Neuron (in vitro differentiated cells): ENCODE measurements around the gene RTN4.
"Not testable (repeated sequence)": the region's sequence is repeated elsewhere in the genome, so short reads cannot be mapped to it uniquely, and the experiment has no call there.

ENCODE experiments used
- H2AFZ ChIP-seq: one replicate; pipeline ENCODE4 v1.6.1; 2013; ENCODE audit warnings: low read depth, mild to moderate bottlenecking, inconsistent platforms, low read length, moderate library complexity
- H3K27me3 ChIP-seq: one replicate; pipeline ENCODE4 v1.6.1; 2013; ENCODE audit warnings: low read length; ENCODE audit not compliant: insufficient read depth
- H3K36me3 ChIP-seq: one replicate; pipeline ENCODE4 v1.6.1; 2013; ENCODE audit warnings: low read length; ENCODE audit not compliant: insufficient read depth
- H3K4me1 ChIP-seq: one replicate; pipeline ENCODE4 v1.6.1; 2013; ENCODE audit warnings: low read length; ENCODE audit not compliant: insufficient read depth
- H3K4me3 ChIP-seq: 2 replicates; pipeline ENCODE4 v1.5.1; 2013; ENCODE audit warnings: mild to moderate bottlenecking, low read length, moderate library complexity
- H3K9me3 ChIP-seq: one replicate; pipeline ENCODE4 v1.6.1; 2013; ENCODE audit warnings: low read length

RTN4 gene

DNA sequence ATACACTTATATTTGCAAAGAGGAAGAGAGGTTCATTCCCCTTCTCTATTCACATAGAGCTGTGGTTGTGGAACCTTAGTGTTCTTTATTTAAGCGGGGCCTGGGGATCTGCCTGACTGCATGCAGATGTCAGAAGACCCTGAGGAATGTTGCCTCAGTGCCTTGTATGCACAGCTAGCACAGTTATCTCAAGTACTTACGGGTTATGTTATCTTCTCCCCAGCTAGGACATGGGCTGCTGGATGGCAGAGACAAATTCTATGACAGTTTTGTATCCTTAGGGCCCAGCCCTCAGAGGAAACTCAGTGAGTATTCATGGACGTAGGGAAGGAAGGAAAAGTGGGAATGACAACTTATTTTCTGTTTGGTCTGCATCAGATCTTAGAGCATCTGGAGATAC, 37.7 kb upstream of the RTN4 start:
- no peaks in the 10 kb centered on the region for H3K4me1 ChIP-seq
- no peaks in the 10 kb centered on the region for H3K27me3 ChIP-seq
- H3K4me3 ChIP-seq, result no peak overlapping the region
- H2AFZ ChIP-seq, result no peak overlapping the region
- no peaks in the 10 kb centered on the region for H3K36me3 ChIP-seq
- H3K9me3 ChIP-seq, result no peaks in the 10 kb centered on the region

DNA sequence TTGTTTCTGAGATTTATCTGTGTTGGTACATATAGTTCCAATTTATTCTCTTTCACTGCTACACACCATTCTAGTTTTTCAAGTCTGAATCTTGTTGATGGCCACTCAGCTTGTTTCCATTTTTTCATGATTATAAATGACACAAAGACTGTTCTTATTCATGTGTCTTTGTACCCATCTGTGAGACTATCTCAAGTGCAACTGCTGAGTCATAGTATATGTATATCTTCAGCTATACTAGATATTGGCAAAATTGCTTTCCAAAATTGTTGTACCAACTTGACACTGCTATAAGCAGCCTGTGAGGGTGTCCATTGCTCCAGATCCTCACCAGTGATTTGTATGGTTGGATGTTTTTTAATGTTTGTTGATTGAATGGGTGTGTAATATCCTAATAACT, 37.2 kb upstream of the RTN4 start:
- H2AFZ ChIP-seq, result no peak overlapping the region
- H3K4me3 ChIP-seq, result no peak overlapping the region
- no peaks in the 10 kb centered on the region for H3K27me3 ChIP-seq
- H3K36me3 ChIP-seq, result no peaks in the 10 kb centered on the region
- H3K4me1 ChIP-seq, result no peaks in the 10 kb centered on the region
- no peaks in the 10 kb centered on the region for H3K9me3 ChIP-seq

DNA sequence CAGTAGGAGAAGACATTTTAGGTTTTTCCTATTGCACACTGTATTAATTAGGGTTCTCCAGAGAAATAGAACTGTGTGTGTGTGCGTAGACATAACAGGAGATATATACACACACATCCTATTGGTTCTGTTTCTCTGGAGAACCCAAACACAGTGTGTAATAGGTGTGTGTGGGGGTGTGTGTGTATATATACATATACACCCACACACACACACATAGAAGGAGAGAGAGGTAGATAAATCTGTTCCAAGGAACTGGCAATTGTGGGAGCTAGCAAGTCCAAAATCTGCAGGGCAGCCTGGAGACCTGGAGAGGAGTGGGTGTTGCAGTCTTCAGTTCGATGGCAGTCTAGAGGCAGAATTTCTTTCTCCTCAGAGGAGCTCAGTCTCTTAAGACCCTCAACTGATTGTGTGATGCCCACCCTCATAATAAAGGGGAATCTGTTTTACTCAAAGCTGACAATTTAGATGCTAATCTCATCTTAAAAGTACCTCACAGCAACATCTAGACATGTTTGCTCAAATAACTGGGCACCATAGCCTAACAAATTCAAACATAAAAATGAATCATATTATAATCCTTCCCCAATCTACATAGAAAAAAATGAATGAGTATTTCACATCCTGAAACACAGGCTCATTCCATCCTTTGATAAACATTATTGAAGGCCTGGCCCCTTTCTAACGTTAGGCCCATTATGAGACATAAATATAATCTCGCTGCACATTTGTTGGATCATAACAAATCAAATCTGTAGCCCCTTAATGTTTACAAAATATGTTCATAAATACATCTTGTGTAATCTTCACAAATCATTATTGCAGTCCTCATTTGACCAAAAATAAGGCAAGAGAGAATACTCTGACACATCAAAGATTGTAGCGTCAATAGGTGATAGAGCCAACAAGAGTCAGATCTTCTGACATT, 35.1 kb upstream of the RTN4 start:
- Histone ChIP-seq H3K4me3 (no peak overlapping the region), H3K36me3 (no peaks in the 10 kb centered on the region), H3K27me3 (no peaks in the 10 kb centered on the region), H3K4me1 (no peaks in the 10 kb centered on the region), H3K9me3 (no peaks in the 10 kb centered on the region), H2AFZ (no peak overlapping the region)

DNA sequence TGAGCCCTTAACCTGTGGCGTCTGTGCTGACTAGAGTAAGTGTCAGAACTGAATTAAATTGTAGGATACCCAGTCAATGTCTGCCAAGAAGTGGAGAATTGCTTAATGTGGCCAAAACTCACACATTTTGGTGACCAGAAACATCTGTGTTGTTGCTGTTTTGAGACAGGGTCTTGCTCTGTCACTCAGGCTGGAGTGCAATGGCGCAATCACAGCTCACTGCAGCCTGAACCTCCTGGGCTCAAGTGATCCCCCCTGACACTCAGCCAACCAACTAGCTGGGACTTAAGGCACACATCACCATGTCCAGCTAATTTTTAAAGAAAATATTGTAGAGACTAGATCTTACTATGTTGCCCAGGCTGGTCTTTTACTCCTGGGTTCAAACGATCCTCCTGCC, 34.4 kb upstream of the RTN4 start:
- Histone ChIP-seq H3K27me3 (no peaks in the 10 kb centered on the region), H2AFZ (no peak overlapping the region), H3K4me1 (no peaks in the 10 kb centered on the region), H3K4me3 (no peak overlapping the region), H3K36me3 (no peaks in the 10 kb centered on the region), H3K9me3 (no peaks in the 10 kb centered on the region)

DNA sequence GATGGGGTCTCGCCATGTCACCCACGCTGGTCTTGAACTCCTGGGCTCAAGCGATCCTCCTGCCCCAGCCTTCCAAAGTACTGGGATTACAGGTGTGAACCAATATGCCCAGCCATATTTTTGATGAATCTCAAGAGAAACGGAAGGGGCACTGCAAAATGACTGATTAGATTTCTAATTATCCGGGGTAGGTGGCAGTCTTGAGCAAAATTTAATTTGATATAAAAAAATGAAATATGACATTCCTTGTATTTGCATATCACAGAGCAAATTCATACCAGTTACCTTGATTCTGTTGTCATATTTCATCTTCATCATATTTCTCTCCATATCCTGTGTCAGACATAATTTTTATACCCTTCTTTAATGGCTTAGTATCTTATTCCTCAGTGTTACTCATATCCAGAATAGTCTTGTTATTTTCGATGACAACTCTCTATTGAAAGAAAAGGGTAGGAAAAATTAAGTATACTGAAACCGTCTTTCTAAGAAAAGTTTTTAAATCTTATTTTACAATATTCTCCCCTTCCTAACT, 30.0 kb upstream of the RTN4 start:
- H3K9me3 ChIP-seq, result peaks cover 3% of the 10 kb centered on the region
- no peaks in the 10 kb centered on the region for H3K4me1 ChIP-seq
- H3K27me3 ChIP-seq, result no peaks in the 10 kb centered on the region
- no peaks in the 10 kb centered on the region for H3K36me3 ChIP-seq
- H2AFZ ChIP-seq, result no peak overlapping the region
- H3K4me3 ChIP-seq, result no peak overlapping the region

DNA sequence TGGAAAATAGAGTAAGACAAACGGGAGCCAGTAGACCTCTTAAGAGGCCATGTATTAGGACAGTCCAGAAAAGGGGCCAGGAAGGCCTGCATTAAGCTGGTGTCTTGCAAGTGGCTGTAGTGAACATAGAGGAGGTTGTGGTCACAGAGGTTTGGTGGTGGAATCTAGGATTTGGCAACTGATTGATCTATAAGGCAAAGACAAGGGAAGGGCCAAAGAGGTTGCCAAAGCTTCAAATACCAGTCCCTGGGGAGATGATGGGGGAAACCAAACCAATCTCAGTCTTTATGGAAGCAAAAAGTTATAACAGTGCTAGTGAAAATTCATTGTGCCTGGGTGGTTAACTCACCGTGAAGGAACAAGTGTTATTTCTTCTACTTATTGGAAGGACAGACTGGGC, 28.7 kb upstream of the RTN4 start:
- Histone ChIP-seq H3K27me3 (no peaks in the 10 kb centered on the region), H3K36me3 (no peaks in the 10 kb centered on the region), H3K4me3 (no peak overlapping the region), H3K4me1 (no peaks in the 10 kb centered on the region), H2AFZ (no peak overlapping the region), H3K9me3 (peaks cover 3% of the 10 kb centered on the region)

DNA sequence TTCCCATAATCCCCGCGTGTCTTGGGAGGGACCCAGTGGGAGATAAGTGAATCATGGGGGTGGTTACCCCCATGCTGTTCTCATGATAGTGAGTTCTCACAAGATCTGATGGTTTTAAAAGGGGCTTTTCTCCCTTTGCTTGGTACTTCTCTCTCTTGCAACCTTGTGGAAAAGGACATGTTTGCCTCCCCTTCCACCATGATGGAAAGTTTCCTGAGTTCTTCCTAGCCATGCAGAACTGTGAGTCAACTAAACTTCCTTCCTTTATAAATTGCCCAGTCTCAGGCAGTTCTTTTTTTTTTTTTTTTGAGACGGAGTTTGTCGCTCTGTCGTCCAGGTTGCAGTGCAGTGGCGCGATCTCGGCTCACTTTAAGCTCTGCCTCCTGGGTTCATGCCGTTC, 26.5 kb upstream of the RTN4 start:
- no peaks in the 10 kb centered on the region for H3K27me3 ChIP-seq
- H2AFZ ChIP-seq, result no peak overlapping the region
- no peaks in the 10 kb centered on the region for H3K4me1 ChIP-seq
- peaks cover 3% of the 10 kb centered on the region for H3K9me3 ChIP-seq
- no peak overlapping the region for H3K4me3 ChIP-seq
- no peaks in the 10 kb centered on the region for H3K36me3 ChIP-seq

DNA sequence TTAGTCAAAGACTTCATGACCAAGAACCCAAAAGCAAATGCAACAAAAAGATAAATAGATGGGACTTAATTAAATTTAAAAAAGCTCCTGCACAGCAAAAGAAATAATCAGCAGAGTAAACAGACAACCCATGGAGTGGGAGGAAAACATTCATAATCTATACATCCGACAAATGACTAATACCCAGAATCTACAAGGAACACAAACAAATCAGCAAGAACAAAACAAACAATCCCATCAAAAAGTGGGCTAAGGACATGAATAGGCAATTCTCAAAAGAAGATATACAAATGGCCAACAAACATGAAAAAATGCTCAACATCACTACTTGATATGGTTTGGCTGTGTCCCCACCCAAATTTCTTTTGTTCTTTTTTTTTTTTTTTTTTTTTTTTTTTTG, 25.8 kb upstream of the RTN4 start:
- not testable (repeated sequence) for H2AFZ ChIP-seq, H3K36me3 ChIP-seq, H3K4me3 ChIP-seq, H3K9me3 ChIP-seq, H3K4me1 ChIP-seq, H3K27me3 ChIP-seq

DNA sequence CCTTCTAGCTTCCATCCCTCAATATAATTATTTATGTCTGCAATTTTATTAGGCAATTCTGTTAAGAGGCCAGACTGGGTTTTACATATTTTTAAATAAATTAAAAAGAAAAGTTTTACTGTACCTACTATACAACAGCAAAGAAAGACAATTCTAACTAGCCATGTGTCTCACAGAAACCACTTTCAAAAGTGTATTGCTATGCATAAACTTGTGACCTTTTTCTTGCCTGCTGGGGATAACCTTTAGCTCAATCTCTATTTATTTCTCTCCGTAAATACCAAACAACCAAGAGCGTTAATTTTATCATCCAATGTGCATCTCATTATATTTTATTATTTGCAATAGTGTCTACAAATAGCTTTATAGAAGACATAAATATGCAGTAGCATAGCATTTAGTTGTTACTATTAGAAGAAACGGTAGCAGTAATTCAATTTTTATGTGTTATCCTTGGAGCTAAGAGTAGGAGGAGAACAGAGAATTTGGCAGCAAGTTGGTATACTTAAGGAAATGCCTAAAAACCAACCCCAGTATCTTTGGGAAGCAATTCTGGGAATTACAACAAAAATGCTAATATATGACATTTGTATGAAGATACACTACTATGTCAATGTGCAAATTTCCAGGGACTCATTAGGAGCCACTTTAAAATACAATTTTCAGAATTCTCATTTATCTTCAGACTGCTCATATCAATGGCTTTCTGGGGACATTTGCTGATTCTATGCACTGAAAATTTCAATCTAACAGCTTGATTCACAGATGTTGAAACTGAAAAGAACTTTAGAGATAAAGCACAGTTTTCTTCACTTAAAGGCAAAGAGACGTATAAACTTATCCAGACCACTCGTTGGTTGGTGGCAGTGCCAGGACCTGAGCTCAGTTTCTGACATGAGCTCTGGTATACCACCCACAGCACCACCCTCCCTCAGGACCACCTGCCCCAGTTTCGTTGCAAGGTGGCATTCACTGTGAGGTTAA, 23.0 kb upstream of the RTN4 start:
- H3K4me1 ChIP-seq, result no peaks in the 10 kb centered on the region
- H3K9me3 ChIP-seq, result no peaks in the 10 kb centered on the region
- no peaks in the 10 kb centered on the region for H3K27me3 ChIP-seq
- H3K4me3 ChIP-seq, result no peak overlapping the region
- H2AFZ ChIP-seq, result no peak overlapping the region
- no peaks in the 10 kb centered on the region for H3K36me3 ChIP-seq

DNA sequence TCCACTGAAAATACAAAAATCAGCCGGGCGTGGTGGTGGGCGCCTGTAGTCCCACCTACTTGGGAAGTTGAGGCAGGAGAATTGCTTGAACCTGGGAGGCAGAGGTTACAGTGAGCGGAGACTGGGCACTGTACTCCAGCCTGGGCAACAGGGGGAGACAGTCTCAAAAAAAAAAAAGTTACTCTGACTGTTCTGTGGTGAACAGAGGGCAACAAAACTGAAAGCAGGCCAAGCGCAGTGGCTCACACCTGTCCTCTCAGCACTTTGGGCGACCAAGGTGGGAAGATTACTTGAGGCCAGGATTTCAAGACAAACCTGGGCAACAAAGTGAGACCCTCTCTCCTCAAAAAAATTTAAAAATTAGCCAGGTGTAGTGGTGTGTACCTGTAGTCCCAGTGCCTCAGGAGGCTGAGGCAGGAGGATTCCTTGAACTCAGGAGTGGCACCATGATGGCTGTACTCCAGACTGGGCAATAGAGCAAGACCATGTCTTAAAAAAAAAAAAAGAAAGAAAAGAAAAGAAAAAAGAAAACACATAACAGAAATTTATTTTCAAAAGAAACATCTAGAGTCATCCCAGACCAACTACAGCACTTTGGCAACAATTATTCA, 13.6 kb upstream of the RTN4 start:
- Histone ChIP-seq H3K27me3 (no peaks in the 10 kb centered on the region), H3K36me3 (no peaks in the 10 kb centered on the region), H2AFZ (no peak overlapping the region), H3K4me3 (no peak overlapping the region), H3K9me3 (no peaks in the 10 kb centered on the region), H3K4me1 (no peaks in the 10 kb centered on the region)

DNA sequence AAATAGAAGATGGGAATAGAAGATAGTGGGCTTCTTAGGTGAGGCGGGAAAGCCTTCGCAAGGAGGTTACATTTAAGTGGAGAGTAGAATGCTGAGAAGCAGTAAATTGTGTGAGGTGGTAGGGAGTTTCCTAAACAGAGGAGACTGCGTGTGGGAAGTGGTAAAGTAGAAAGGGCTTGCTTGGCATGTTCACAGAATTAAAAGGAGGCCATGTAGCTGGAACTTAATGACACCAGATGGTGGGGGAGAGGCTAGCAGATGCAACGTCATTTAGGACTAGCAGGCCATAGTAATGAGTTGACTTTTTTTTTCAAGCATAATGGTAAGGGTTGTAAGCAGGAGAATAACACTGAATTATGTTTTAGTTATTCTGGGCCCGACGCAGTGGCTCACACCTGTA, 13.0 kb upstream of the RTN4 start:
- H3K27me3 ChIP-seq, result no peaks in the 10 kb centered on the region
- no peaks in the 10 kb centered on the region for H3K4me1 ChIP-seq
- no peaks in the 10 kb centered on the region for H3K9me3 ChIP-seq
- no peak overlapping the region for H2AFZ ChIP-seq
- H3K4me3 ChIP-seq, result no peak overlapping the region
- H3K36me3 ChIP-seq, result no peaks in the 10 kb centered on the region

DNA sequence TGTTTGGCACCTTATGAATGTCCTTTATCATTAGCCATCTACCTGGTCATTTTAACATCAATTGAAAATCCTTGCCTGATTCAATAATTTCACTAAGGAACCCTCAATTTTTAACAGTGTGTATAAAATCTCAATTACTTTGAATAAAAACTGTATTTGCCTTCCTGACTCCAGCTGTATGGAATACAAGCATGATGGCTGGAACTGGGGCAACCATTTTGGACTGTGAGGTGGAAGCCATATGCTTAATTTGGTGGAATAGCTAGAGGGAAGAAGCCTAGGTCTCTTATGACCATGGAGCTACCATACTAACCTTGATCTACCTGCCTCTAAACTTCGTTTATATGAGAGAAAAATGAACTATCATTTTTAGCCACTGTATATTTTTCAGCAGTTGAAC, 12.5 kb upstream of the RTN4 start:
- Histone ChIP-seq H2AFZ (no peak overlapping the region), H3K4me1 (no peaks in the 10 kb centered on the region), H3K4me3 (no peak overlapping the region), H3K36me3 (no peaks in the 10 kb centered on the region), H3K9me3 (no peaks in the 10 kb centered on the region), H3K27me3 (no peaks in the 10 kb centered on the region)
